Measurements from ENCODE around the gene RBM22. TPM values are rescaled to one million over a fixed set of nuclear protein-coding genes. Genes with fewer than 3 reads are reported as not detected.

The RBM22 gene
- total RNA-seq, 2 donors from 2014 or later = 40.0 to 42.6 TPM

- no peak for DNase-seq
- TF ChIP-seq CTCF (IDR thresholded peaks at IDR 0.05) = no peak
Measured at GRCh38 chr5:150648294-150649107, 52.4 kb downstream of the RBM22 start.

DNA sequence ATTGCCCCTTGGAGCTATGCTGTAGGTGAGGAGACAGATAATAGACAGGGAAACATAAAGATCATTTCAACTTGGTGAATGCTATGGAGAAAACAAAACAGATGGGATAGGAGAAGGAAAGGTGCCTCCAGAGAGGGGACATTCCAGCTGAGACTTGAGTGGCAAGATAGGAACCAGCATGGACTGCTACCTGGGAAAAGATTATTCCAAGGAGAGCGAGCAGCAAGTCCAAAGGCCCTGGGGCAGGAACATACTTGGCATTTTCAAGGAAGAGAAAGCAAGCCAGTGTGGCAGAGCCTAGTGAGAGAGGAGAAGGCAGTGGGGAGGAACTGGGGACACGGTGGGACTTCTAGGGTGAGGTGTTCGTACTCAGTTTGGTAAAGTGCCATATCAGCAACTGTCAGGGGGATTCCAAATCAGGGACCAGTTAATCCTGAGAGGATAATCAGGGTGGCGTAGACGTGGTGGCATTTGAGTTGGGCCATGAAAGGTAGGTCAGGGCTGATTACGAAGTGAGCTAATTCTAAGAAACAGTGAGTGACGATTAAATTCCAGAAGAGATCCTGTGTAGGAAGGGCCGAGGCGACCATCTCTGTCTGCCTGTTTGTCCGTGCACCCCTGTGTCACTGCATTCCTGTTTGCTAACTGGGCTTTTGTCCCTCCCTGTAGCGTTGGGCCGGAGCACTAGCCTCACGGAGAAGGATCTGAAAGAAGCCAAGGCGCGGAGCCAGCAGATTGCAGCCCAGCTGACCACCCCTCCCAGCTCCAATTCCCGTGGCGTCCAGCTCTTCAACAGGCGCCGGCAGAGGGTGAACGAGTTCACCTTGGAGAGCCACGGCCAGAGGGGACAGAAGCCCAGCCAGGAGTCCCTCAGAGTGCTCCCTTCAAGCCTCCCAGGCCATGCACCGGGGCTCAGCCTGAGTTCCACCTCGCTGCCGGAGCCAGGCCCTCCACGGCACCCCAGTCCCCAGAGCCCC is 53.3 kb downstream of the RBM22 start:
- no peak for TF ChIP-seq CTCF (IDR thresholded peaks at IDR 0.05)
- DNase-seq = no peak
- Histone ChIP-seq H3K4me3 (no peak overlapping the region), H3K4me1 (no peaks in the 10 kb centered on the region), H3K27me3 (no peaks in the 10 kb centered on the region), H3K27ac (no peak overlapping the region), H3K36me3 (no peaks in the 10 kb centered on the region), H3K9me3 (no peaks in the 10 kb centered on the region), H3K9ac (ENCODE audit: low read depth in 2 of 2, low read length in 2 of 2) (no peak overlapping the region)
- intact Hi-C loops (cut with DNase I) = no loop called here

More at GRCh38 chr5:150648294-150649107, 52.4 kb downstream of the RBM22 start:
- Histone ChIP-seq H3K4me3 (no peak overlapping the region), H3K36me3 (no peaks in the 10 kb centered on the region), H3K27ac (no peak overlapping the region), H3K9me3 (no peaks in the 10 kb centered on the region), H3K9ac (ENCODE audit: low read depth in 2 of 2, low read length in 2 of 2) (no peak overlapping the region), H3K27me3 (no peaks in the 10 kb centered on the region), H3K4me1 (no peaks in the 10 kb centered on the region)
- intact Hi-C loops (cut with DNase I) = no loop called here

- no peaks in the 10 kb centered on the region for H3K4me1 ChIP-seq
- H3K4me3 ChIP-seq = no peak overlapping the region
- H3K9ac ChIP-seq (ENCODE audit: low read depth in 2 of 2, low read length in 2 of 2) = no peak overlapping the region
- H3K9me3 ChIP-seq = no peaks in the 10 kb centered on the region
- no peaks in the 10 kb centered on the region for H3K27me3 ChIP-seq
- no peak for TF ChIP-seq CTCF (IDR thresholded peaks at IDR 0.05)
- intact Hi-C loops (cut with DNase I) = no loop called here
- no peak overlapping the region for H3K27ac ChIP-seq
- no peak for DNase-seq
- H3K36me3 ChIP-seq = no peaks in the 10 kb centered on the region
Measured at GRCh38 chr5:150645070-150645700, 55.7 kb downstream of the RBM22 start.

DNA sequence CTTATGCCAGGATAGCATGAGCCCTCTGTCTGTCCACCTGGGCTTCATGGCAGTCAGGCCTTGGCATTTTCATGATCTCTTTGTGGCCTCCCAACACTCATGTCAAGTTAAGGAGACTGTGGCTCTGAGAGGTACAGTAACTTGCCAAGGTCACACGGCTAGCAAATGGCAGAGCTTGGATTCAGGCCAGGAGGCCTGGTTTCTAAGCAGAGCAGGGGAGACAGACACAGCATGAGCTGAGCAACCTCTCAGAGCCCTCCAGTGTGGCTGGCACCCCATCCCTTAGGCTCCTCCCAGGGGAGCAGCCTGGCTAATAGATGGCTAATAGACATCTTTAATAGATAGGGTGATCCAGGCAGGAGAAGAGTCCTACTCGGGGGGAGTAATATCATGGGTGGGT is 56.3 kb downstream of the RBM22 start:
- Histone ChIP-seq H3K36me3 (no peaks in the 10 kb centered on the region), H3K4me1 (no peaks in the 10 kb centered on the region), H3K27ac (no peak overlapping the region), H3K4me3 (no peak overlapping the region), H3K9me3 (no peaks in the 10 kb centered on the region), H3K9ac (ENCODE audit: low read depth in 2 of 2, low read length in 2 of 2) (peak overlapping the region in 1 of 2 donors; percentile 15), H3K27me3 (no peaks in the 10 kb centered on the region)
- no peak for TF ChIP-seq CTCF (IDR thresholded peaks at IDR 0.05)
- no peak for DNase-seq
- intact Hi-C loops (cut with DNase I) = no loop called here

DNA sequence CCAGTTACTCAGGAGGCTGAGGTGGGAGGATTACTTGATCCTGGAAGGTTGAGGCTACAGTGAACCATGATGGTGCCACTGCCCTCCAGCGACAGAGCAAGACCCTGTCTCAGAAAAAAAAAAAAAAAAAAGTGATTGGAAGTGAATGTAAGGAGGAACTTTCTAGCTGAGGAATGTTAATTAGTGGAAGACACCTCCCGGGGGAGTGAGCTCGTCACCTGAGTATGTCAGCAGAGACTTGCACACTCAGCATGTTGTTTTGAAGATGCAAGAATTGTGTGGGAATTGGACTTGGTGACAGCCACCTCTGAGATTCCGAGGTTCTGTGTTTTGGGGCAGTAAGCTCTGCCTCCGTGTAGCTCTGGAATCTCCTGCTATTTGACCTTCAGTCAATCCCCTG is 56.8 kb downstream of the RBM22 start:
- no peak for DNase-seq
- no peak for TF ChIP-seq CTCF (IDR thresholded peaks at IDR 0.05)
- no peaks in the 10 kb centered on the region for H3K9me3 ChIP-seq
- H3K36me3 ChIP-seq = no peaks in the 10 kb centered on the region
- intact Hi-C loops (cut with DNase I) = no loop called here
- H3K9ac ChIP-seq (ENCODE audit: low read depth in 2 of 2, low read length in 2 of 2) = no peak overlapping the region
- no peaks in the 10 kb centered on the region for H3K4me1 ChIP-seq
- H3K4me3 ChIP-seq = no peak overlapping the region
- no peaks in the 10 kb centered on the region for H3K27me3 ChIP-seq
- H3K27ac ChIP-seq = no peak overlapping the region
